OCI-LY7 (cell line): ENCODE results near the gene ABHD17A. TPM values are rescaled to one million over a fixed set of nuclear protein-coding genes. Genes with fewer than 3 reads are reported as not detected.

Experiments
- BruUV-seq: library from RNA; stranded (reverse); fragments of 400-500 nt; replicated peaks from 2 replicates; lab custom pipeline; 2021; lab: Mats Ljungman, UMichigan
- CTCF ChIA-PET: fragments of 300-600 bp; sonication (Branson Sonifier 250); formaldehyde crosslinking; loops from one replicate; lab custom pipeline; 2022; ENCODE audit warnings: antibody characterized with exemption; ENCODE audit not compliant: unreplicated experiment; lab: Charles Lee
- POLR2A ChIA-PET: fragments of 300-600 bp; sonication (Branson Sonifier 250); formaldehyde crosslinking; loops from one replicate; lab custom pipeline; 2022; ENCODE audit warnings: antibody characterized with exemption; lab: Charles Lee
- DNase-seq: peaks from one replicate; pipeline ENCODE4 v3.0.0-alpha.2; 2015; ENCODE audit warnings: low spot score
- H2AFZ ChIP-seq: fragments of 200-600 bp; sonication (generic), shearing (Covaris generic); 2 replicates; pipeline ENCODE4 v1.6.1; 2014; ENCODE audit warnings: mild to moderate bottlenecking, antibody characterized with exemption, low read length, moderate library complexity
- H3K27ac ChIP-seq: fragments of 200-600 bp; sonication (generic); 2 replicates; pipeline ENCODE4 v1.5.1; 2014; ENCODE audit warnings: mixed run types, low read depth, mild to moderate bottlenecking, moderate library complexity, low read length, inconsistent platforms; ENCODE audit not compliant: poor library complexity, severe bottlenecking
- H3K36me3 ChIP-seq: fragments of 200-600 bp; sonication (generic); 2 replicates; pipeline ENCODE4 v1.6.1; 2014; ENCODE audit warnings: mild to moderate bottlenecking, antibody characterized with exemption, low read length, moderate library complexity, mixed read lengths; ENCODE audit not compliant: insufficient read depth
- H3K4me1 ChIP-seq: fragments of 200-600 bp; sonication (generic); 2 replicates; pipeline ENCODE4 v1.5.1; 2014; ENCODE audit warnings: mild to moderate bottlenecking, low read length; ENCODE audit not compliant: insufficient read depth, poor library complexity, severe bottlenecking
- H3K4me2 ChIP-seq: fragments of 200-600 bp; sonication (generic); 2 replicates; pipeline ENCODE4 v1.6.1; 2014; ENCODE audit warnings: mild to moderate bottlenecking, low read length
- H3K4me3 ChIP-seq: fragments of 200-600 bp; sonication (generic); 2 replicates; pipeline ENCODE4 v1.5.1; 2014; ENCODE audit warnings: mild to moderate bottlenecking, low read depth, low read length; ENCODE audit not compliant: poor library complexity, severe bottlenecking
- H3K79me2 ChIP-seq: fragments of 200-600 bp; sonication (generic); 2 replicates; pipeline ENCODE4 v1.6.1; 2016; ENCODE audit warnings: low read depth, mild to moderate bottlenecking, low read length, moderate library complexity, mixed read lengths; ENCODE audit not compliant: insufficient read depth
- H3K9me2 ChIP-seq: fragments of 200-600 bp; sonication (generic); 2 replicates; pipeline ENCODE4 v1.6.1; 2016; ENCODE audit warnings: mild to moderate bottlenecking, low read length, mixed read lengths; ENCODE audit not compliant: insufficient read depth
- H3K9me3 ChIP-seq: fragments of 200-600 bp; sonication (generic); 2 replicates; pipeline ENCODE4 v1.6.1; 2014; ENCODE audit warnings: mild to moderate bottlenecking, mixed run types, low read length, mixed read lengths
- H4K20me1 ChIP-seq: fragments of 200-600 bp; sonication (generic); 2 replicates; pipeline ENCODE4 v1.6.1; 2014; ENCODE audit warnings: mild to moderate bottlenecking, antibody characterized with exemption, low read length, moderate library complexity, mixed read lengths; ENCODE audit not compliant: insufficient read depth
- CTCF ChIP-seq: fragments of 200-600 bp; sonication (generic); conservative IDR thresholded peaks from 2 replicates; pipeline ENCODE4 v1.5.1; 2014; ENCODE audit warnings: mild to moderate bottlenecking, antibody characterized with exemption, low read length, moderate library complexity, mixed read lengths
- EZH2phosphoT487 ChIP-seq: fragments of 200-600 bp; sonication (generic); IDR thresholded peaks from 2 replicates; pipeline ENCODE4 v1.6.1; 2018; ENCODE audit warnings: low read depth, borderline replicate concordance, mild to moderate bottlenecking, mixed run types, antibody characterized with exemption, low read length, moderate library complexity, mixed read lengths
- intact Hi-C: fragments of 100-400 bp; cut with micrococcal nuclease; formaldehyde crosslinking; loops from one replicate; pipeline ENCODE4 v1.10.0; 2022; ENCODE audit not compliant: unreplicated experiment
- total RNA-seq, 2 experiments: library from RNA; depleted of rRNA in 1 of 2; stranded (reverse); fragments of >200 nt in 1 of 2; shearing (Covaris generic) in 1 of 2; gene quantifications; 2 replicates each; pipeline ENCODE4 v1.2.3, GENCODE V29; 2014 to 2022

ABHD17A gene
- total RNA-seq, 2 experiments from 2014 or later, result 71.3 to 130 TPM

GRCh38 chr19:1862424-1863327, 22.6 kb downstream of the ABHD17A start:
- Histone ChIP-seq H3K79me2 (peaks cover 47% of the 10 kb centered on the region), H3K36me3 (peaks cover 17% of the 10 kb centered on the region; the same call in 1 of the 2 replicates), H3K4me1 (peaks cover 48% of the 10 kb centered on the region), H3K4me3 (peak overlapping the region; percentile 97), H3K9me3 (no peaks in the 10 kb centered on the region), H3K4me2 (peak overlapping the region; percentile 98), H2AFZ (no peak overlapping the region), H3K27ac (peak overlapping the region; percentile 68), H4K20me1 (peaks cover 23% of the 10 kb centered on the region), H3K9me2 (no peaks in the 10 kb centered on the region)
- TF ChIP-seq EZH2phosphoT487, result no peak
- TF ChIP-seq CTCF, result no peak
- intact Hi-C loops, result no loop called here
- BruUV-seq, result no TSS peak
- DNase-seq, result peak; percentile 58
- POLR2A ChIA-PET, result no interaction called here
- CTCF ChIA-PET, result no interaction called here

- intact Hi-C loops, result no loop called here
- POLR2A ChIA-PET, result no interaction called here
- H3K79me2 ChIP-seq, result peaks cover 53% of the 10 kb centered on the region
Observed at GRCh38 chr19:1862068-1862423, 23.2 kb downstream of the ABHD17A start.

More at GRCh38 chr19:1862068-1862423, 23.2 kb downstream of the ABHD17A start:
- DNase-seq, result no peak
- peaks cover 11% of the 10 kb centered on the region; the same call in 1 of the 2 replicates for H3K36me3 ChIP-seq
- no peaks in the 10 kb centered on the region for H3K9me2 ChIP-seq
- H3K4me1 ChIP-seq, result peaks cover 55% of the 10 kb centered on the region
- TF ChIP-seq EZH2phosphoT487 (no peak), CTCF (no peak)
- H3K9me3 ChIP-seq, result no peaks in the 10 kb centered on the region
- peaks cover 23% of the 10 kb centered on the region for H4K20me1 ChIP-seq
- H3K4me3 ChIP-seq, result peak overlapping the region; percentile 97
- H3K27ac ChIP-seq, result peak overlapping the region; percentile 68
- CTCF ChIA-PET, result no interaction called here
- BruUV-seq, result TSS peak; percentile 52
- H3K4me2 ChIP-seq, result peak overlapping the region; percentile 98
- no peak overlapping the region for H2AFZ ChIP-seq
